Caco-2 (cell line): ENCODE data around the gene CFAP46. TPM values are rescaled to one million over a fixed set of nuclear protein-coding genes. Genes with fewer than 3 reads are reported as not detected.

Experiments used
- BruUV-seq: library from RNA; stranded (reverse); fragments of 400-500 nt; replicated peaks from 2 replicates; lab custom pipeline; 2021; lab: Mats Ljungman, UMichigan
- CTCF ChIA-PET: fragments of 300-600 bp; sonication (Branson Sonifier 250); formaldehyde crosslinking; loops from one replicate; lab custom pipeline; 2022; ENCODE audit warnings: antibody characterized with exemption; lab: Charles Lee
- POLR2A ChIA-PET: fragments of 300-600 bp; sonication (Branson Sonifier 250); formaldehyde crosslinking; loops from one replicate; lab custom pipeline; 2022; ENCODE audit warnings: antibody characterized with exemption; lab: Charles Lee
- DNase-seq, 2 experiments: peaks; one replicate each; pipeline versions ENCODE4 v3.0.0 to v3.0.0-alpha.2; 2020 to 2022
- H3K27me3 ChIP-seq: replicated peaks from 2 replicates; pipeline ENCODE4 v1.6.0; 2011; ENCODE audit warnings: low read length; ENCODE audit not compliant: control insufficient read depth, insufficient read depth
- H3K36me3 ChIP-seq: 2 replicates; pipeline ENCODE4 v1.5.1; 2011; ENCODE audit warnings: low read length; ENCODE audit not compliant: control insufficient read depth, insufficient read depth
- H3K4me1 ChIP-seq: fragments of 250-450 bp; sonication (Bioruptor Pico); 2 replicates; pipeline ENCODE4 v1.5.1; 2020; ENCODE audit warnings: mild to moderate bottlenecking
- H3K4me3 ChIP-seq: 2 replicates; pipeline ENCODE4 v1.5.1; 2011; ENCODE audit warnings: low read depth, mild to moderate bottlenecking, control low read depth, low read length
- H3K9me3 ChIP-seq: fragments of 250-450 bp; sonication (Bioruptor Pico); 2 replicates; pipeline ENCODE4 v1.5.1; 2020; ENCODE audit warnings: mild to moderate bottlenecking, moderate library complexity
- H3K27ac Mint-ChIP-seq: one replicate; pipeline ENCODE4 v1.8.0; 2022; ENCODE audit warnings: mixed read lengths; ENCODE audit not compliant: unreplicated experiment
- H3K27me3 Mint-ChIP-seq: one replicate; pipeline ENCODE4 v1.8.0; 2022; ENCODE audit warnings: mixed read lengths; ENCODE audit not compliant: insufficient read depth, unreplicated experiment
- H3K36me3 Mint-ChIP-seq: one replicate; pipeline ENCODE4 v1.8.0; 2022; ENCODE audit warnings: mild to moderate bottlenecking, mixed read lengths; ENCODE audit not compliant: insufficient read depth, unreplicated experiment
- H3K4me1 Mint-ChIP-seq: one replicate; pipeline ENCODE4 v1.8.0; 2022; ENCODE audit warnings: low read depth, mixed read lengths; ENCODE audit not compliant: unreplicated experiment
- H3K4me3 Mint-ChIP-seq: one replicate; pipeline ENCODE4 v1.8.0; 2022; ENCODE audit warnings: mild to moderate bottlenecking, moderate library complexity, mixed read lengths; ENCODE audit not compliant: unreplicated experiment
- H3K9me3 Mint-ChIP-seq: one replicate; pipeline ENCODE4 v1.8.0; 2022; ENCODE audit warnings: mixed read lengths; ENCODE audit not compliant: unreplicated experiment
- intact Hi-C: fragments of 100-400 bp; cut with micrococcal nuclease; formaldehyde crosslinking; loops from one replicate; pipeline ENCODE4 v1.10.0; 2022; ENCODE audit not compliant: unreplicated experiment
- total RNA-seq: library from RNA; stranded (reverse); gene quantifications from 2 replicates; pipeline ENCODE4 v1.2.3, GENCODE V29; 2022
- TF ChIP-seq, protein P1 (sequence below), 2 experiments: fragments of 200-600 bp in 1 of 2; IDR thresholded peaks; 1 replicate in 1 of 2; 2 replicates in 1 of 2; pipeline versions ENCODE4 v1.5.1 to v1.8.0; 2011 to 2022; ENCODE audit warnings: antibody characterized with exemption in 1 of 2, control low read depth in 1 of 2, inconsistent platforms in 1 of 2, low read depth in 1 of 2, low read length in 1 of 2, mild to moderate bottlenecking in 1 of 2, moderate library complexity in 1 of 2; ENCODE audit not compliant: insufficient read depth in 1 of 2, severe bottlenecking in 1 of 2, unreplicated experiment in 1 of 2

The CFAP46 gene
- total RNA-seq, 1 experiment from 2014 or later = not detected

GRCh38 chr10:132856869-132857524 lies 85.4 kb downstream of the CFAP46 start:
- H3K36me3 Mint-ChIP-seq = no peaks in the 10 kb centered on the region
- no peaks in the 10 kb centered on the region for H3K27me3 ChIP-seq
- H3K27me3 Mint-ChIP-seq = peaks cover 20% of the 10 kb centered on the region
- no peaks in the 10 kb centered on the region for H3K9me3 Mint-ChIP-seq
- H3K4me1 ChIP-seq = no peaks in the 10 kb centered on the region
- H3K9me3 ChIP-seq = no peaks in the 10 kb centered on the region
- POLR2A ChIA-PET = no interaction called here
- BruUV-seq = no TSS peak
- CTCF ChIA-PET = no interaction called here
- H3K36me3 ChIP-seq = no peaks in the 10 kb centered on the region; the same call in 1 of the 2 replicates
- intact Hi-C loops = no loop called here
- no peak overlapping the region for H3K27ac Mint-ChIP-seq
- no peak for DNase-seq
- no peak overlapping the region for H3K4me3 Mint-ChIP-seq
- no peaks in the 10 kb centered on the region for H3K4me1 Mint-ChIP-seq
- H3K4me3 ChIP-seq = no peak overlapping the region
- TF ChIP-seq, protein P1, sequence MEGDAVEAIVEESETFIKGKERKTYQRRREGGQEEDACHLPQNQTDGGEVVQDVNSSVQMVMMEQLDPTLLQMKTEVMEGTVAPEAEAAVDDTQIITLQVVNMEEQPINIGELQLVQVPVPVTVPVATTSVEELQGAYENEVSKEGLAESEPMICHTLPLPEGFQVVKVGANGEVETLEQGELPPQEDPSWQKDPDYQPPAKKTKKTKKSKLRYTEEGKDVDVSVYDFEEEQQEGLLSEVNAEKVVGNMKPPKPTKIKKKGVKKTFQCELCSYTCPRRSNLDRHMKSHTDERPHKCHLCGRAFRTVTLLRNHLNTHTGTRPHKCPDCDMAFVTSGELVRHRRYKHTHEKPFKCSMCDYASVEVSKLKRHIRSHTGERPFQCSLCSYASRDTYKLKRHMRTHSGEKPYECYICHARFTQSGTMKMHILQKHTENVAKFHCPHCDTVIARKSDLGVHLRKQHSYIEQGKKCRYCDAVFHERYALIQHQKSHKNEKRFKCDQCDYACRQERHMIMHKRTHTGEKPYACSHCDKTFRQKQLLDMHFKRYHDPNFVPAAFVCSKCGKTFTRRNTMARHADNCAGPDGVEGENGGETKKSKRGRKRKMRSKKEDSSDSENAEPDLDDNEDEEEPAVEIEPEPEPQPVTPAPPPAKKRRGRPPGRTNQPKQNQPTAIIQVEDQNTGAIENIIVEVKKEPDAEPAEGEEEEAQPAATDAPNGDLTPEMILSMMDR (IDR thresholded peaks at IDR 0.05; ENCODE audit: insufficient read depth in 1 of 2, low read depth in 1 of 2, low read length in 1 of 2, severe bottlenecking in 1 of 2, unreplicated experiment in 1 of 2) = no peak

GRCh38 chr10:132855889-132856288 lies 86.5 kb downstream of the CFAP46 start:
- Mint-ChIP-seq H3K27ac (no peak overlapping the region), H3K4me1 (no peaks in the 10 kb centered on the region), H3K4me3 (no peak overlapping the region), H3K36me3 (no peaks in the 10 kb centered on the region), H3K9me3 (no peaks in the 10 kb centered on the region), H3K27me3 (peaks cover 23% of the 10 kb centered on the region)
- CTCF ChIA-PET = interaction anchor here (0.6 kb wide), 1 partner anchor 12 kb away, joined by 4 read pairs; no protein-coding TSS in a partner anchor
- POLR2A ChIA-PET = no interaction called here
- TF ChIP-seq, protein P1 (IDR thresholded peaks at IDR 0.05; ENCODE audit: insufficient read depth in 1 of 2, low read depth in 1 of 2, low read length in 1 of 2, severe bottlenecking in 1 of 2, unreplicated experiment in 1 of 2) = no peak
- no peaks in the 10 kb centered on the region for H3K9me3 ChIP-seq
- BruUV-seq = no TSS peak
- no peak for DNase-seq
- H3K36me3 ChIP-seq = no peaks in the 10 kb centered on the region; the same call in 1 of the 2 replicates
- no peaks in the 10 kb centered on the region for H3K4me1 ChIP-seq
- intact Hi-C loops = no loop called here
- no peaks in the 10 kb centered on the region for H3K27me3 ChIP-seq
- no peak overlapping the region for H3K4me3 ChIP-seq

DNA sequence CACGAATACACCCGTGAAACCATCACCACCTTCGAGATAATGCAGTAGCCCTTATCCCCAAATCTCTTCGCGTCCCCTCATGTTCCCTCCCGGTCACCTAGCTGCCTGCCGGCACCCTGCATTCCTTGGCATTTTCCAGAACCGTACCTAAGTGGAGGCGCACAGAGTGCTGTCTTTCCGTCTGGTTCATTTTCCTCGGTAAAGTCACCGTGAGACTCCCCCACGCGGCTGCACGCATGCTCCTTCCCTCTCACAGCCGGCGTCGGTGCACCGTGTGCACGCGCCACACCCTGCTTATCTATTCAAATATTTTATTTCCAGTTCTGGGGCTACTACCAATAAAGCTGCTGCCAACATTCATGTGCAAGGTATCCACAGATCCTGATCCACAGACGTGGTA lies 90.9 kb downstream of the CFAP46 start:
- Mint-ChIP-seq H3K36me3 (no peaks in the 10 kb centered on the region), H3K27me3 (peaks cover 20% of the 10 kb centered on the region), H3K27ac (no peak overlapping the region), H3K9me3 (no peaks in the 10 kb centered on the region), H3K4me1 (no peaks in the 10 kb centered on the region), H3K4me3 (no peak overlapping the region)
- Histone ChIP-seq H3K4me1 (peaks cover 12% of the 10 kb centered on the region; the same call in 1 of the 2 replicates), H3K4me3 (no peak overlapping the region), H3K27me3 (no peaks in the 10 kb centered on the region), H3K9me3 (no peaks in the 10 kb centered on the region), H3K36me3 (no peaks in the 10 kb centered on the region)
- no TSS peak for BruUV-seq
- intact Hi-C loops = no loop called here
- ChIA-PET POLR2A (no interaction called here), CTCF (no interaction called here)
- no peak for DNase-seq
- TF ChIP-seq, protein P1 (IDR thresholded peaks at IDR 0.05; ENCODE audit: insufficient read depth in 1 of 2, low read depth in 1 of 2, low read length in 1 of 2, severe bottlenecking in 1 of 2, unreplicated experiment in 1 of 2) = no peak
